HCT116 (cell line): ENCODE measurements around the gene INPP5J. TPM values are rescaled to one million over a fixed set of nuclear protein-coding genes. Genes with fewer than 3 reads are reported as not detected.
"Not testable (repeated sequence)": the region's sequence is repeated elsewhere in the genome, so short reads cannot be mapped to it uniquely, and the experiment has no call there.

Experiments used
- ATAC-seq: fragments of 200-7000 bp; cut with Tn5 transposase; 2 replicates; pipeline ENCODE4 v1.9.1; 2020; ENCODE audit warnings: mild to moderate bottlenecking, moderate library complexity
- BruUV-seq: library from RNA; stranded (reverse); fragments of 400-500 nt; replicated peaks from 2 replicates; lab custom pipeline; 2021; lab: Mats Ljungman, UMichigan
- CTCF ChIA-PET: fragments of 300-600 bp; sonication (Branson Sonifier 250); formaldehyde crosslinking; loops from one replicate; lab custom pipeline; 2021; ENCODE audit warnings: antibody characterized with exemption; lab: Charles Lee
- POLR2A ChIA-PET: fragments of 300-600, 350-600 bp; sonication (Branson Sonifier 250); formaldehyde crosslinking; loops from one replicate; lab custom pipeline; 2021; ENCODE audit warnings: antibody characterized with exemption; lab: Charles Lee
- RAD21 ChIA-PET, 2 experiments: fragments of 300-600 bp; sonication (Branson Sonifier 250); formaldehyde crosslinking; loops; one replicate each; lab custom pipeline; 2023; ENCODE audit warnings: low total read pairs in 2 of 2; ENCODE audit not compliant: uncharacterized antibody in 2 of 2, unreplicated experiment in 2 of 2, low non-redundant PET in 1 of 2; lab: Charles Lee
- DNase-seq: peaks from one replicate; pipeline ENCODE4 v3.0.0-alpha.2; 2010; ENCODE audit warnings: low read depth, low spot score
- H2AFZ ChIP-seq: fragments of 200-600 bp; shearing (Covaris generic), sonication (generic); 2 replicates; pipeline ENCODE4 v1.6.1; 2017; ENCODE audit warnings: low read depth, mixed run types, mixed read lengths, antibody characterized with exemption, low read length; ENCODE audit not compliant: poor library complexity, severe bottlenecking
- H3K27ac ChIP-seq: 2 replicates; pipeline ENCODE4 v1.5.1; 2012; ENCODE audit warnings: low read depth, low read length
- H3K27me3 ChIP-seq: fragments of 200-600 bp; sonication (generic); 2 replicates; pipeline ENCODE4 v1.6.1; 2016; ENCODE audit warnings: mixed run types, low read length, mixed read lengths; ENCODE audit not compliant: insufficient read depth
- H3K36me3 ChIP-seq, 2 experiments: fragments of 200-500 bp in 1 of 2; fragments of 200-600 bp in 1 of 2; sonication (Bioruptor generic) in 1 of 2; sonication (generic) in 1 of 2; 2 replicates each; pipeline versions ENCODE4 v1.5.1 to v1.6.1; 2014 to 2016; ENCODE audit warnings: low read length in 2 of 2, inconsistent platforms in 1 of 2, mixed read lengths in 1 of 2, mixed run types in 1 of 2; ENCODE audit not compliant: insufficient read depth in 2 of 2, control insufficient read depth in 1 of 2
- H3K4me1 ChIP-seq, 2 experiments: fragments of 200-600 bp in 1 of 2; sonication (generic) in 1 of 2; 2 replicates each; pipeline versions ENCODE4 v1.5.1 to v1.6.1; 2012 to 2017; ENCODE audit warnings: low read length in 2 of 2, inconsistent platforms in 1 of 2, mild to moderate bottlenecking in 1 of 2, mixed read lengths in 1 of 2, mixed run types in 1 of 2, moderate library complexity in 1 of 2; ENCODE audit not compliant: insufficient read depth in 2 of 2, control insufficient read depth in 1 of 2
- H3K4me2 ChIP-seq: fragments of 200-600 bp; sonication (generic); 2 replicates; pipeline ENCODE4 v1.6.1; 2017; ENCODE audit warnings: mixed run types, low read length, mixed read lengths
- H3K4me3 ChIP-seq, 2 experiments: fragments of 200-600 bp in 1 of 2; sonication (generic) in 1 of 2; replicated peaks in 1 of 2; 2 replicates each; pipeline ENCODE4 v1.5.1; 2011 to 2016; ENCODE audit warnings: low read length in 2 of 2, control low read depth in 1 of 2, low read depth in 1 of 2, mild to moderate bottlenecking in 1 of 2, mixed read lengths in 1 of 2, mixed run types in 1 of 2
- H3K79me2 ChIP-seq: fragments of 200-600 bp; sonication (generic); 2 replicates; pipeline ENCODE4 v1.6.1; 2017; ENCODE audit warnings: mild to moderate bottlenecking, mixed run types, low read length, moderate library complexity, mixed read lengths; ENCODE audit not compliant: insufficient read depth
- H3K9ac ChIP-seq: fragments of 200-600 bp; sonication (generic); 2 replicates; pipeline ENCODE4 v1.6.1; 2016; ENCODE audit warnings: low read length, mixed read lengths
- H3K9me2 ChIP-seq: fragments of 200-600 bp; sonication (generic), shearing (Covaris generic); 2 replicates; pipeline ENCODE4 v1.6.1; 2017; ENCODE audit warnings: mixed run types, mild to moderate bottlenecking, moderate library complexity; ENCODE audit not compliant: insufficient read depth
- H3K9me3 ChIP-seq, 2 experiments: fragments of 200-500 bp in 1 of 2; fragments of 200-600 bp in 1 of 2; sonication (Bioruptor generic) in 1 of 2; sonication (generic) in 1 of 2; 2 replicates each; pipeline ENCODE4 v1.6.1; 2014 to 2017; ENCODE audit warnings: low read length in 2 of 2, mixed read lengths in 2 of 2, inconsistent platforms in 1 of 2, low read depth in 1 of 2, mild to moderate bottlenecking in 1 of 2, mixed run types in 1 of 2, moderate library complexity in 1 of 2; ENCODE audit not compliant: control insufficient read depth in 1 of 2, insufficient read depth in 1 of 2
- H4K20me1 ChIP-seq: fragments of 200-600 bp; sonication (generic), shearing (Covaris generic); 2 replicates; pipeline ENCODE4 v1.6.1; 2017; ENCODE audit warnings: mixed run types, mild to moderate bottlenecking, moderate library complexity; ENCODE audit not compliant: insufficient read depth
- CEBPB ChIP-seq: IDR thresholded peaks from 2 replicates; pipeline ENCODE4 v1.6.1; 2012; ENCODE audit warnings: low read depth
- EGR1 ChIP-seq: IDR thresholded peaks from 2 replicates; pipeline ENCODE4 v1.6.1; 2012; ENCODE audit warnings: low read depth
- EZH2 ChIP-seq: fragments of 200-600 bp; sonication (generic); IDR thresholded peaks from 2 replicates; pipeline ENCODE4 v1.6.1; 2017; ENCODE audit warnings: antibody characterized with exemption, mixed run types
- SP1 ChIP-seq: IDR thresholded peaks from 2 replicates; pipeline ENCODE4 v1.6.1; 2012; ENCODE audit warnings: low read depth
- TCF7L2 ChIP-seq: IDR thresholded peaks from 2 replicates; pipeline ENCODE4 v1.7.0; 2011; ENCODE audit warnings: borderline replicate concordance, inconsistent platforms; ENCODE audit not compliant: insufficient read depth, insufficient read length; ENCODE audit errors: extremely low read depth
- intact Hi-C: fragments of 100-400 bp; cut with micrococcal nuclease; formaldehyde crosslinking; loops from 2 replicates; pipeline ENCODE4 v1.10.0; 2022
- total RNA-seq: library from RNA; stranded (reverse); gene quantifications from one replicate; pipeline ENCODE4 v1.2.1, GENCODE V29; 2021; ENCODE audit not compliant: unreplicated experiment
- TF ChIP-seq, protein P1 (sequence below), 3 experiments: fragments of 200-600 bp in 1 of 3; sonication (generic) in 1 of 3; IDR thresholded peaks in 2 of 3; conservative IDR thresholded peaks in 1 of 3; 2 replicates each; pipeline ENCODE4 v1.5.1; 2012 to 2017; ENCODE audit warnings: low read depth in 2 of 3, low read length in 2 of 3, antibody characterized with exemption in 1 of 3, borderline replicate concordance in 1 of 3, control low read depth in 1 of 3, mild to moderate bottlenecking in 1 of 3, mixed read lengths in 1 of 3, mixed run types in 1 of 3, moderate library complexity in 1 of 3; ENCODE audit not compliant: insufficient read depth in 1 of 3

INPP5J gene
- total RNA-seq, 1 experiment from 2014 or later = 8.9 TPM

- TF ChIP-seq TCF7L2 (no peak), EGR1 (no peak), EZH2 (no peak), SP1 (no peak), CEBPB (no peak)
- TF ChIP-seq, protein P1, sequence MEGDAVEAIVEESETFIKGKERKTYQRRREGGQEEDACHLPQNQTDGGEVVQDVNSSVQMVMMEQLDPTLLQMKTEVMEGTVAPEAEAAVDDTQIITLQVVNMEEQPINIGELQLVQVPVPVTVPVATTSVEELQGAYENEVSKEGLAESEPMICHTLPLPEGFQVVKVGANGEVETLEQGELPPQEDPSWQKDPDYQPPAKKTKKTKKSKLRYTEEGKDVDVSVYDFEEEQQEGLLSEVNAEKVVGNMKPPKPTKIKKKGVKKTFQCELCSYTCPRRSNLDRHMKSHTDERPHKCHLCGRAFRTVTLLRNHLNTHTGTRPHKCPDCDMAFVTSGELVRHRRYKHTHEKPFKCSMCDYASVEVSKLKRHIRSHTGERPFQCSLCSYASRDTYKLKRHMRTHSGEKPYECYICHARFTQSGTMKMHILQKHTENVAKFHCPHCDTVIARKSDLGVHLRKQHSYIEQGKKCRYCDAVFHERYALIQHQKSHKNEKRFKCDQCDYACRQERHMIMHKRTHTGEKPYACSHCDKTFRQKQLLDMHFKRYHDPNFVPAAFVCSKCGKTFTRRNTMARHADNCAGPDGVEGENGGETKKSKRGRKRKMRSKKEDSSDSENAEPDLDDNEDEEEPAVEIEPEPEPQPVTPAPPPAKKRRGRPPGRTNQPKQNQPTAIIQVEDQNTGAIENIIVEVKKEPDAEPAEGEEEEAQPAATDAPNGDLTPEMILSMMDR (IDR thresholded peaks at IDR 0.05 in 2 of 3, conservative IDR thresholded peaks at IDR 0.05 in 1 of 3; ENCODE audit: borderline replicate concordance in 1 of 3, insufficient read depth in 1 of 3, low read depth in 2 of 3, low read length in 2 of 3) = no peak
Measured at GRCh38 chr22:31170971-31171370, 48.2 kb downstream of the INPP5J start (continued).

DNA sequence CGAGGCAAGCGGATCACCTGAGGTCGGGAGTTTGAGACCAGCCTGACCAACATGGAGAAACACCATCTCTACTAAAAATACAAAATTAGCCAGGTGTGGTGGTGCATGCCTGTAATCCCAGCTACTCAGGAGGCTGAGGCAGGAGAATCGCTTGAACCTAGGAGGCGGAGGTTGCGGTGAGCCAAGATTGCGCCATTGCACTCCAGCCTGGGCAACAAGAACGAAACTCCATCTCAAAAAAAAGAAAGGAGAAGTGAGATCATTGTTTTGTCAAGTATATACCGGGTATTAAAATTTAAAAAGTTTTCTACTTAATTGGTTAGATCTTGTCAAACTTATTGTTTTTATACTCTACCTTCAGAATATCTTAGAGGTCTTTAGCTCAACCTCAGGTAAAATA, 49.0 kb downstream of the INPP5J start:
- H3K4me2 ChIP-seq, DNase-seq, RAD21 ChIA-PET, H3K9me3 ChIP-seq, H3K27me3 ChIP-seq, H3K9ac ChIP-seq, ATAC-seq, H4K20me1 ChIP-seq, H3K9me2 ChIP-seq, intact Hi-C loops, BruUV-seq, H3K4me3 ChIP-seq, CTCF ChIA-PET, H3K27ac ChIP-seq, H3K36me3 ChIP-seq, H2AFZ ChIP-seq, POLR2A ChIA-PET: not testable (repeated sequence)
- peaks cover 3 to 29% of the 10 kb centered on the region in 2 experiments; a peak in 3 of 4 replicates for H3K4me1 ChIP-seq
- peaks cover 58% of the 10 kb centered on the region for H3K79me2 ChIP-seq
